ENCODE results near the gene DCDC2.

GRCh38 chr6:24307881-24308280 lies 50.0 kb downstream of the DCDC2 start:
- TF ChIP-seq CTCF (IDR thresholded peaks at IDR 0.05 in 8 of 11, conservative IDR thresholded peaks at IDR 0.05 in 3 of 11) (no peak), POLR2AphosphoS5 (IDR thresholded peaks at IDR 0.05) (no peak)
